C4-2B (cell line): Measurements from ENCODE around the gene NRP1.

Experiments used
- ZFX ChIP-seq: fragments of 450-650 bp; IDR thresholded peaks from 2 replicates; pipeline ENCODE4 v1.6.1; 2017
- TF ChIP-seq, protein P1 (sequence below): fragments of 450-650 bp; conservative IDR thresholded peaks from 2 replicates; pipeline ENCODE4 v1.5.1; 2017; ENCODE audit warnings: mild to moderate bottlenecking

DNA sequence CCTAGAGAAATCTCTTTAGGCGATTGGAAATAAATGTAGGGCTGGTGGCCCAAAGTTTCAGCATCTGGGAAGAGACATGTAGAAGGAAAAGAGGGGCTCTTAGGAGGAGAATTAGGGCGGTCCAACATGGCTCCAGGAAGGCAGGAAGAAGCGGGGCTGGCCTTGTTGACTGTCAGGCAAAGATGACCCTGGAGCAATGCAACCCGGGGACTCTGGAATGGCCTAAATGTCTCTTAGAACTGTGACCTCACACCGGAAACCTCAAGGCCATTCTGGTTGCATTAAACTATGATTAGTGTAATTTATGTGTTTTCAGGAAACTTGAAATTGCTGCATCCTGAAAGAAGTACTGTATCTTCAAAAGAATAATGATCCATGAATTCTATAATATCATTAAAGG, 66.8 kb downstream of the NRP1 start:
- TF ChIP-seq, protein P1, sequence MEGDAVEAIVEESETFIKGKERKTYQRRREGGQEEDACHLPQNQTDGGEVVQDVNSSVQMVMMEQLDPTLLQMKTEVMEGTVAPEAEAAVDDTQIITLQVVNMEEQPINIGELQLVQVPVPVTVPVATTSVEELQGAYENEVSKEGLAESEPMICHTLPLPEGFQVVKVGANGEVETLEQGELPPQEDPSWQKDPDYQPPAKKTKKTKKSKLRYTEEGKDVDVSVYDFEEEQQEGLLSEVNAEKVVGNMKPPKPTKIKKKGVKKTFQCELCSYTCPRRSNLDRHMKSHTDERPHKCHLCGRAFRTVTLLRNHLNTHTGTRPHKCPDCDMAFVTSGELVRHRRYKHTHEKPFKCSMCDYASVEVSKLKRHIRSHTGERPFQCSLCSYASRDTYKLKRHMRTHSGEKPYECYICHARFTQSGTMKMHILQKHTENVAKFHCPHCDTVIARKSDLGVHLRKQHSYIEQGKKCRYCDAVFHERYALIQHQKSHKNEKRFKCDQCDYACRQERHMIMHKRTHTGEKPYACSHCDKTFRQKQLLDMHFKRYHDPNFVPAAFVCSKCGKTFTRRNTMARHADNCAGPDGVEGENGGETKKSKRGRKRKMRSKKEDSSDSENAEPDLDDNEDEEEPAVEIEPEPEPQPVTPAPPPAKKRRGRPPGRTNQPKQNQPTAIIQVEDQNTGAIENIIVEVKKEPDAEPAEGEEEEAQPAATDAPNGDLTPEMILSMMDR, result no peak
- no peak for TF ChIP-seq ZFX
